NCI-H2029 treated with DMSO at 0.1 percent for 48 hours (cell line): ENCODE measurements around the gene CAMK1G.

ENCODE experiments used
- DNase-seq: peaks from one replicate; lab custom pipeline; 2025; lab: John Stamatoyannopoulos, UW

The CAMK1G gene

DNA sequence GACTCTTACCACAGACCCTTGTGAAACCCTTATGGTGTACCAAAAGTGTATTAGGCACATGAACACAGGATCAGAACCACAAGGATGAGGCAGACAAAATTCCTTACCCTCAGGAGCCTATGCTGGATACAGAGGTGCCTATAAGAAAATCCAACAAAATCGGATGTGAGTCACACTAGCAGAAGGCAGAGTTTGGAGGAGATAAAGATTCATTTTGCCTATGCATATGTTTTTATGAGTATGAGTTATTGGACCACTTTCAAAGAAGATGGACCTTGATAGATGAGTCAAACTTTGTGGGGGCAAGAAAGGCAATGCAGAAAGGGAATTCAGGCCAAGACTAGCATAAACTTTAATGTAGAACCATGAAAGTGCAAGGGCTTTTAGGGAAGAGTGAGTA lies 17.0 kb downstream of the CAMK1G start:
- DNase-seq = no peak

DNA sequence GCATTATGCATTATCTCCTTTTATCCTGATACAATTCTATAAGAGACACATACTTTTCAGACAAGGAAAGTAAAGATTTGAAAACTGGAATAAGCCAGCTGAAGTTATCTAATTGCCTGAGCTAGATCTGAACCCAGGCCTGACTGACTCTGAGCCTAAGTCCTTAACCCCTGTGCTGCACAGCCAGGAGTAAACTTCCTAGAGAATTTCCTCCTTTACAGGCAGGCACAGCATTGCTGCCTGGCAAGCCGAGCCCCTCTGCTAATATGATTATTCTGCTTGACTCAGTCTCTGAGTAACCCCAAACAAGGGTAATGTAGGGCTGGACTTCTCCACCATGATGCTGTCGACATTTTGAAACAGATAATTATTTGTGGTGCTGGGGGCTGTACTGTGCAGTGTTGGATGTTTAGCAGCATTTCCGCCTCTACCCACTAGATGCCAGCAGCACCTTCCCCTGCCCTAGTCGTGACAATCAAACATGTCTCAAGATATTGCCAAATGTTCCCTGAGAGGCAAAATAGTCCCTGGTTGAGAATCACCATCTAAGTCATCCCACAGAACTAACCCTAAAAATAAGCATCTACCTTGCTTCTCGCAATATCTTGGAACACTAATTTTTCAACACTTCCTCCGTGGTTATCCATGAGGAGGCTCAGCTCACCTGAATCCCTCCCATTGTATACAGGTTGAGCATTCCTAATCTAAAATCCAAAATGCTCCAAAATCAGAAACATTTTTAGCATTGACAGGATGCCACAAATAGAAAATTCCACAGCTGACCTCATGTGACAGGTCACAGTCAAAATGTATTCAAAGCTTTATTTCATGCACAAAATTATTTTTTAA lies 18.5 kb downstream of the CAMK1G start:
- peak; percentile 14 for DNase-seq

DNA sequence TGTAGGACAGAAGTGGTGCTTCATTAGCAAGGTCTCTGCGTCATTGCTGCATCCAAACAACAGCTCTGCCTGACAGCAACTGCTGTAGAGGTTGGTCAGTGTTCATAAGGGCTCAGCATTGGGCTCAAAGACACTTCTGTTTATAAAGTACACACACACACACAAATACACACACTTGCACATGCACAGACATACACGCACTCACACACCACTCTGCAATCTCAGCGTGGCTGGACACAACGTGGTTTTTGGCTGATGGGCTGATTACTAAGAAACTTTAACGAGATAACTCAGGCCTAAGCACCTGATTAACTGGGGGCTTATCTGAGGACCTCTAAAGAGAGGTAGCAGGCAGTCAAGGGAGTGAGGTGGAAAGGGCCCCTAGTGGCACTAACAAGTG lies 20.4 kb downstream of the CAMK1G start:
- no peak for DNase-seq

DNA sequence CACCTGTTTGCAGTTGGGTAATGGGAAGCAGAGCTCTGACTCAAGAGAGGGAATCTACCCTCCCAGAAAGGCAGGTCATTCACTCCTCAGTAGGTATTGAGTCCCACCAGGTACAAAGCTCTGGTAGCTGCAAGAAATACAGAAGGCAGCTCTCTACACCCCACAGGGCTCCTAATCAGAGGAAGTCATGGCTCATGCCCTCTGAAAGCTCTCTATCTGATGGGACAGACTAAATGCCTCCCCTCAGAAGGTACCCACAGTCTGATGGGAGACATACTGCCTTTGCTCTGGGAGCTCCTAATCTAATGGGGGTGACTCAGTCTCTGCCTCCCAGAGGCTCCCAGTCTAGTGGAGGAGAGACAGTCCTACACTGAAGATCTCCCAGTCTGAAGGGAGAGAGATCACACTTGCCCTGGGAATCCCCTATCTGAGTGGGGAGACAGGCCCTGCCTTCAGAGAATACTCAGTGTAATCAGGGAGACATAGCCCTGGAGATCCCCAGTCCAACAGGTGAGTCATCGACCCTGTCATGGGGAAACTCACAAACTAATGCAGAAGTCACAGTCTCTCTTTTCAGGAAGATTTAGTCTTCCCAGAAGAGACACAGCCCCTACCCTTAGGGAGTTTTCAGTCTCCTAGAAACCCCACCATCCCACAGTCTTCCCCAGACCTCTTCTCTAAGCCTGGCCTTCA lies 23.7 kb downstream of the CAMK1G start:
- DNase-seq = no peak

GRCh38 chr1:209607795-209608178 lies 24.3 kb downstream of the CAMK1G start:
- no peak for DNase-seq

DNA sequence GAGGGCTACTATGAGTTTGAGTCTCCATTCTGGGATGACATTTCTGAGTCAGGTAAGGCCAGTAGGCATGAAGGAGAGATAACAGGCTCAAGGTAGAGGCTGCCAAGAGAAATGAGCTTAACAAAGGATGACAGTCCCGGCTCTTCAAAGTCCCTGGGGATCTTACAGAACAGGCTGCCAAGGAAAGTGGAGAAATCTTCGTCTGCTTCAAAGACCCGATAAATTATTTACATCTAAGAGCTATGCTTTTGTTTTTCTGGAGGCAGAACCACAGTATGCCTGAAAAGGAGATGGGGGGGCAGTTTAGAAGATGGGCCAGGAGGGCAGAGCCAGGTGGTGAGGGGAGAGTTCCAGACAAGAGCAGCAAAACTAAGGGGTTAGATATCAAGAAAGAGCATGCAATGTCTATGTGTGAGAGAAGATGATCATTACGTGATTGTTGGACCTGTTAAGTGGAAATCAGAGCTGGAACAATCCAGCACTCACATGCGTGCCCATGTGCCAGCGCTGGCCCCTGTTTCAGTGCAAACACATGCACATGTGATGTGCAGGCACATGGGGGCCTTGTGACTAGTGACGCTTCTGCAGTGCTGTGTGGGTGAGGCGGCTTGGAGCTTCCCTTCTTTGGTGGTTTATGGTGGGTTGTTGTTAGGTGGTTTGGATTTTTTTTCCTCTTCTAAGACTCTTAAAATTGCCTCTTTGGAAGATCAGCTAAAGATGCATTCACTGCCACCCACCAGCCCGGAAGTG lies 25.7 kb downstream of the CAMK1G start:
- no peak for DNase-seq

DNA sequence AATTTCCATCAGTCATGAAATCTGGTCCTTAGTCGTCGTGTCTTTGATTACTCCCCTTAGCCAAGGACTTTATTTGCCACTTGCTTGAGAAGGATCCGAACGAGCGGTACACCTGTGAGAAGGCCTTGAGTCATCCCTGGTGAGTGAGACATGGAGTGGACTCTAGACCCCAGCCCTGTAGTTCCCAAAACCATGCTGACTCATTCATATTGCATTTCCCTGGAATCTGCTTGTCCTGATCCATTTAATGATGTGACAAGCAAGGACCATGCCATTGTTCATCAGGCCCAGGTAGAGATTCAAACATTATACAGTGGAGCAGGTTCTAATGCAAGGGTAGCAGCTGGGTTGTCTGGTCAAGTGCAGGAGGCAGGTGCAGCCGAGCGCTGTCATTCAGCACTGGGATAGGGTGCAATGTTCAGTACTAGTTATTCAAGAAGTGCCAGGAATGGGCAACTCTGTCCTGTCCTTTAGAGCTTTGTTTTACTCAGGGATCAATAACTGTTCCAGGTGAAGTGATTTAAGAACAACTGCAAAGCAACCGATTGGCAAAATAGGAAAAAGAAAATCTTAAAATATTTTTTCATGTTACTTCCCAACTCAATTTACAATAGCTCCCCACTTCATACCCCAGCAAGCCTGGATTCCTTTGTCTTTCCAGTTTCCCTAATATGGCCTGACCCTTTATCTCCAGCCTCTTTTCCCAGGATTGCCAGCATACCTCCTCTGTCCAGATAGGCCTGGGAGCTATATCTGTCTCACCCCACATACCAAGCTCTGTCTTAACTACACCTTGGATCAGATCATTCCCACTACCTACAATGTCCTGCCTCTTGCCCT lies 26.5 kb downstream of the CAMK1G start:
- no peak for DNase-seq

GRCh38 chr1:209610631-209610905 lies 27.1 kb downstream of the CAMK1G start:
- DNase-seq = no peak

- DNase-seq = no peak
Measured at GRCh38 chr1:209611771-209612570, 28.5 kb downstream of the CAMK1G start.

GRCh38 chr1:209612646-209613399 lies 29.3 kb downstream of the CAMK1G start:
- no peak for DNase-seq

DNA sequence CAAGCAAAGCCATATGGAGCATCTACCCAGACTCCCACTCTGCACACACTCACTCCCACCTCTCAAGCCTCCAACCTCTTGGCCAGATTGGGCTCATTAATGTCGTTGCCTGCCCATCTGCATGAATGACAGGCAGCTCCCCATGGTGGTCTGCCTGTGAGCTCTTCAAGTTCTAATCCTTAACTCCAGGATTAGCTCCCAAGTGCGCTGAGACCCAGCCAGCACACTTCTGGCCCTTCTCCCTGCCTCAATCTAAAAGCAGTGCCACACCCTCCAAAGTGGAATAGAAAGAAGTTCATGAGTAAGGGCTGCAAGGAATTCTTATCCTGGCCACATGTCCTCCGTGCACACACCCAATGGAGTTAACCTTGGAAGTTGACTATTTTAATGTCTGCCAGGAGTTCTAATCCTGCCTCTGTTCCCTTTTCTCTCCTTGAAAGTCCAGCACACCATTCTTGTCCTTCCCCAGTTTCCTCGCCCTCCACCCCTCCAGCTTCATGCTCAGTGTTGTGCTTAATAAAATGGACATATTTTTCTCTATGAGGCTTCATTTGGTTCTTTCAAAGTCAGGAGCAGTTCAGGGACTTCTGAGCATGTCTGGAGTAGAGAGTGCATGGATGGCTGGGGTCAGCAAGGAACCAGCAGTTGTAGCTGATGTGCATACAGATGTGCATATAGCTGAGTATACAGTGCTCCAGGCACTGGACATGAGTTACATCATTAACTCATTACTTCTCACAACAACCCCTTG lies 30.1 kb downstream of the CAMK1G start:
- DNase-seq = no peak

GRCh38 chr1:209614151-209614420 lies 30.6 kb downstream of the CAMK1G start:
- DNase-seq = no peak

DNA sequence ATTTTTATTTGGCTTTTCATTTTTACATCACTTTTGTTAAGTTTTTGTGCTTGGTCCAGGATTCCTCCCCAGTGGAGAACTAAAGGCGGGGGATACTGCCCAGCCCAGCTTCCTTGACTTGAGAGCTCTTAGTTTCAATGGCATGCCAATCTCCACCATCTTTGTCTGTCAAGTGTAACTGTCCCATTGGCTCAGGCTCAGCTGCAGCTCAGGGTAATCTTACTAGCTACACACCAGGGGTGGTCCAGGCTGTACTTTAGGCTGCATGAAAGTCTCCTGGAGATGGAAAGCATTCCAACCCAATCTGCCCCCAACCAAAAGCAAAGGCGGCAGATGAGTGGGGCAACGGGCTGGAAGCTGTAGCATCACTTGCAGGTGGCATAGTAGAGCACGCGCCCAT lies 31.4 kb downstream of the CAMK1G start:
- DNase-seq = no peak

DNA sequence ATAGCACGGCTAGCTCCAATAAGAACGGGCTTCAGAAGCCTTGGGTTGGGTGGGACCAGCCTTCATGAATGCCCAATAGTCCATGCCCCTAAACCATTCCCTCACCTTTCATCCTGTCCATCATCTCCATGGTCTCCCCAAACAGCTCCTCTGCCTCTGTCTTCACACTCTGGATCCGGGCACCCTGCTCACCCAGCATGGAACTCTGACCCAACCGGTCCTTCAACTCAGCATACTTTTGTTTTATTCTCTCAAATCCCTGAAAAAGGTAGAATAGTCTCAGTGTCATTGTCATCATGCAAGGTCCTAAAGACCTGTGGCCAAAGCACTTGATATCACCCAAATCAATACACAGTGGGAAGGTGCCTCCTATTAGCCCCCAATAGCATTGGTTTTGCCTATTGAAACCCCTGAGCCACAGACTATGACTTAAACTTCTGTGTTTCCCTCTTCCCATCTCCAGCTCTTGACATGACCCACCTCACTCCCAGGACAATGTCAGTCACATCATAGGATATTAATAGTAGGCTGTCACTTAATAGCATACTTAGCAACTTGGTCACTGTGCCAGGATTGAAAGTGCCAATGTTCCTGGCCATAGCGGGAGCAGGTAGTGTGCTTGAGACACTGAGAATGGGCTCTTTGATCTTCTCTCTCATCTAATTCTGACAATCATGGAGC lies 33.0 kb downstream of the CAMK1G start:
- no peak for DNase-seq

- no peak for DNase-seq
Measured at GRCh38 chr1:209617047-209617673, 33.6 kb downstream of the CAMK1G start.

DNA sequence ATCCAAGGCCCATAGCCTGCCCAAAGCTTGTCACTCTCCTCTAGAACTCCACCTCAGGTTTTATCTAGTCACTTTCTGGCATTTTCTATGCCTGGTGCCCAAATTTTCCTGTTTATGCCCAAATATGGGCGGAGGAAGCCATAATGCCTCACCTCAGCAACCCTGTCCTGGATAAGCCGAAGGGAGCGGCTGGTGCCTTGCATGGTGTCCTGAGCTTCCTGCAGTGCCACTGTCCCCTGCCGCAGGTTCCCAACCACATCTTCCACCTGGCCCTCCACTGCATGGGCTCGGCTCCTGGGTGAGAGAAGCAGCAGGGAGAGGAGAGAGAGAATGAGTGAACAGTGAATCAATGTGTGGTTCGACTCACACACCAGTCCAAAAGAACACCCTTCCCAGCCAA lies 34.2 kb downstream of the CAMK1G start:
- DNase-seq = no peak

- no peak for DNase-seq
Measured at GRCh38 chr1:209618291-209618690, 34.8 kb downstream of the CAMK1G start.

DNA sequence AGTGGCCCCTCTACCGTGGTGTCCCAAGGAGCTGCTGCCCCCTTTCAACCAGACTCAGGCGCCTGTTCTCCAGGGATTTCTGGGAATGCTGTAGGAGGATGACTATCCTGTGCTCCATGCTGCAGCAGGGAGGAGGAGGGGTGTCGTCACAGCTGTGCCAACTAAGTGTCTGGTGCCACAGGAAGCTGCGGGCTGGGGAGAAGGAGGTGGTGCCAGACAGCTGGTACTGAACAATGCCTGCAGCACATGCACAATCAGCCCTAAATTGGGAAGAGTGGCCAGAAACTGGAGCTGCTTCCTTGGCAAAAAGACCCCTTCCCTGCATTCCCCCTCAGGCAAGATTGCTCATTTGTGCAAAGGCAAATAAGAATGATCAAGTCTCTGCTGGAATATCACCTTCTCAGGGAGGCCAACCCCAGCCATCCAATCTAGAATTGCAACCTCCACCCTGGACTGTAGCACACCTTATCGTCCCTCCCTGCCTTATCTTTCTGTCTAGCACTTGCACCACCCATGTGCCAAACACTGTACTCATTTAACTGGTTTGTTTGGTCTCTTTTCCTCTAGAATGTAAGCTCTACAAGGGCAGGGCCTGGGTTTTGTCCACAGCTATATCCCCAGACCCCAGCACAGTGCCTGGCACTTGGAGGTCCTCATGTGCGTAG lies 35.4 kb downstream of the CAMK1G start:
- no peak for DNase-seq
